HG03139 (cell line): ENCODE results near the gene NISCH.

Experiments used
- ATAC-seq: cut with Tn5 transposase; IDR thresholded peaks from one replicate; pipeline ENCODE4 v1.9.1; 2021; ENCODE audit not compliant: unreplicated experiment

NISCH gene

DNA sequence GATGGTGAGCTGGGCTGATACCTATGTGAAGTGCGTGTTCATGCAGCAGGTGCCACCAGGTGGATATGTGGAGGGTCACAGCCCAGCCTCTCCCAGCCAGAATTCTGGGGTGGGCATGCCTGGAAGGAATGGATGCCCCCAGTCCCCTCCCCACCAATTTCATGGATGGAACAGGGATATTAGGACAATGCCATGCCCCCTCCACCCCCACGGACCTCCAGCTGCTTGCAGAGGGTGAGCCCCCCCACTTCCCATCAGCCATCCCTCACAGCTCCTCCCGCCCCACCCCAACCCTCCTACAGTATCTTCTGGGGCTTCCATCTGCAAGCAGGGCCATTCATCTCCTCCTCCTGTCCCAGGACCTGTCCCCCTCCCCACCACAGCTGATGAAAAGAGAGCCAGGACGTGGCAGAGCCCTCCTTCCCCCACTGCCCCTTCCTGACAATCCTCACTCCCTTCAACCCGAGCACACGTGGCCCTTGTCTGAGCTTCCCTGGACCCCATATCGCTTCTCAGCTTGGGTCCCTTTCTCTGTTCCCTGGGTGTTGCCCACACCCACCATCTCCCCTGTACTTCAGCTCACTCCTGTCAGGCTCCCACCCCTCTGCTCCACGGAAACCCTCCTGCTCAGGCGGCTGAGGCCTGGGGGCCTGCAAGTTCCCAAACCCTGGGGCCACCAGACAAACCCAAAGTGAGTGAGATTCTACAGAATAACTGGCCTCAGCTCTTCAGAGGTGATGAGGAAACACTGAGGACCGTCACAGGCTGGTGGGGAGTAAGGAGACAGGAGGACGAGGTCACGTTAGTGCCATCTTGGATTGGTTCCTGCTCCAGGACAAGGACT lies 7.7 kb upstream of the NISCH start:
- ATAC-seq, result no peak

DNA sequence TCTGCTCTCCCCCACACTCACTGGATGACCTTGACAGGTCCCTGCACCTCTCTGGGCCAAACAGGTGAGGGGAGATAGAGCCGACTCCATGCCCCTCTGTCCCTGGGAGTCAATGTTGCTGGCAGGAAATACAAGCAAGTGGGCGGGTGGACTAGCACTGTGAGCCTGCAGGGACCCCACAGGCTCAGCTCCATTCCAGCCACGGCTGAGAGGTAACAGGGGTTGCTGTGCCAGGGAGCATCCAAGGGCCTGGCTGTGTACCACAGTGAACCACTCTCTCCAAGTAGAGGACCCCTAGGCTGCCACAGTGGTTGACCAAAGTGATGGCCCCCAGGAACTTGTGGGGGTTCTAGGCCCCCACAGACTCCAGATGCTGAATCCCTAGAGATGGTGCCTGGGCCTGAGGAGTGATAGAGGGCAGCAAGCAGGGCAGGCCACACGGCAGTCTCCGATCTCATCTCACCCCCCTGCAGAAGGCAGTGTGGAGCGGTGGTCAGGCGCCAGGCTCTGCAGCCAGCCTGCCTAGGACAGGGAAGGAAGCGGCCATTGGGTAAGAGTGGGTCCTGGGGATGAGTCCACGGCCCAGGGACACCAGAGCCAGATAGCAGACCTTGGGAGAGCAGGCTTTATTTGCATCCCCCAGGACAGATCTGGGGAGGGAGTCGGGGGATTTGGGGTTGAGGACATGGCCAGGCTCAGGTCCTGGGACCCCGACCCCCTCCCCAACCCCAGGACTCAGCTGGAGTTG lies 4.7 kb upstream of the NISCH start:
- no peak for ATAC-seq

DNA sequence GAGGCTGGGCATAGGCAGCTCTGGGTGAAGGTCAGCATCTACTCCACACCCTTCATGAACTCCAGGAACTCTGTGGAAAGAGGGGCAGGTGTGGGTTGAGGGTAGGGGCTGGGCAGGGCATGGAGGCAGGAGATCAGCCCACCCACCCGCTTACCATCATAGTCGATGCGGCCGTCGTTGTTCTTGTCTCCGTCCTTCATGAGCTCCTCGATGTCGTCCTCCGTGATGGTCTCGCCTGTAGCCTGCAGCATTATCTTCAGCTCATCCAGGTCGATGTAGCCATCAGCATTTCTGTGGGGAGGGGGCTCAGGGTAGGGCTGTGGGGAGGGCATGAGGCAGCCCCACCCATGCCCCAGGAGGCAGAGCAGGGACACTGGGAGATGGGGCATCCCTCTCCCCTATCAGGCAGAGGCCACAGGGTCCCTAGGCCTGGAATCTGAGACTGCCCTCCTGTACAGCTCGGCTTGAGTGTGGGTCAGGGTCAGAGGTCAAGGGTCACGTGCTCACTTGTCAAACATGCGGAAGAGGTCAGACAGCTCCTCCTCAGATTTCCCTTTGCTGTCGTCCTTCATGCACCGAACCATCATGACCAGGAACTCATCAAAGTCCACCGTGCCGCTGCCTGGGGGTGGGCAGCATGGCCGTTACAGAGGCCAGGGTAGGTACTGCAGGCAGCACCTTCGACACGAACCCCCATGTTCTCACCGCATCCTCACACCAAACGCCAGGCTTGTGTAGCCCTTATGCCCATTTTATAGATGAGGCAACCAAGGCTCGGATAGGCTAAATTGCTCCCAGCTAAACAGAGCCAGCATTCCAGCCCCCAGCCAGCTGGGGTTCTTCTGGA lies 3.9 kb upstream of the NISCH start:
- no peak for ATAC-seq

DNA sequence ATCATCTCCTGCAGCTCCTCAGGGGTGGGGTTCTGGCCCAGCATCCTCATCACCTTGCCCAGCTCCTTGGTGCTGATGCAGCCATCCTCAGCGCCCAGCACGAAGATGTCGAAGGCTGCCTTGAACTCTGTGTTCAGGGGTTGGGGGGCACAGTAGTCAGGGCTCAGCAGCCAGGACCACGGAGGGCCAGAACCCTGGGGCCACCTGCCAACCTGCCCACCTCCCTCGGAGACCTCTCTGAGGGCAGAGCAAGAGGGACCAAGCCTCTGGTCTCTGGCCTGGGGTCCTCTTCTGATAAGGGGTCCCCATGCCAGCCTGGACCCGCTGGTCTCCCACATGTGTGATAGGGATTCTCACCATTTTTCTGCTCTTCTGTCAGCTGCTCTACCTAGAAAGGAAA lies 3.3 kb upstream of the NISCH start:
- no peak for ATAC-seq

DNA sequence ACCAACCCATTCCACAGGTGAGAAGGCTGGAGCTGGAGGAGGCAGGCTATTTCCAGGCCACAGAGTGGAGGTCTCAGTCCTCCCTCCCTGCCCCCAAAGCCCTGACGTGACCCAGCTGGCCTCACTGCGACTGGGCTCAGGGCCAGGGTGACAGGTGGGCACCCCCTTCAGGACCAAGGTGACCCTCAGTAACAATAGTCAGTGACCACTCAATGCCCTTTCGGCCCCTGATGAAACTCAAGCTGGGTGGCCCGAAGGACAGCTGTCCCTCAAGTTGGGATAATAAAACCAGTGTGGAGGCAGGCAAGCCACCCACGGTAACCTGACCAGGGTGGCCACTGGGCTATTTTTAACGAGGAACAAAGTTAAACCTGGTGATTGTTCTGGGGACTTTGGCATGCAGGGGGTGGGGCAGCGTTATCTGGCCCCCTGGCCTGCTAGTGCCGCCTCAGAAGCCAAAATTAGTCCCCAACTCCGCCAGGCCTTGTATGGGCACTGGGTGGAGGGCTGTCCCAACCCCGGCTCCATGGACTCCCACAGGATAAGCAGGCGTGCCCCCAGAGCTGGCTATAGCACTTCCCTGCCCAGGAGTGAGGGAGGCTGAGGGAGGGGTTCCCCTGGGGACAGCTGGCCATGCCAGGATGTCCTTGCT lies 2.7 kb upstream of the NISCH start:
- no peak for ATAC-seq

DNA sequence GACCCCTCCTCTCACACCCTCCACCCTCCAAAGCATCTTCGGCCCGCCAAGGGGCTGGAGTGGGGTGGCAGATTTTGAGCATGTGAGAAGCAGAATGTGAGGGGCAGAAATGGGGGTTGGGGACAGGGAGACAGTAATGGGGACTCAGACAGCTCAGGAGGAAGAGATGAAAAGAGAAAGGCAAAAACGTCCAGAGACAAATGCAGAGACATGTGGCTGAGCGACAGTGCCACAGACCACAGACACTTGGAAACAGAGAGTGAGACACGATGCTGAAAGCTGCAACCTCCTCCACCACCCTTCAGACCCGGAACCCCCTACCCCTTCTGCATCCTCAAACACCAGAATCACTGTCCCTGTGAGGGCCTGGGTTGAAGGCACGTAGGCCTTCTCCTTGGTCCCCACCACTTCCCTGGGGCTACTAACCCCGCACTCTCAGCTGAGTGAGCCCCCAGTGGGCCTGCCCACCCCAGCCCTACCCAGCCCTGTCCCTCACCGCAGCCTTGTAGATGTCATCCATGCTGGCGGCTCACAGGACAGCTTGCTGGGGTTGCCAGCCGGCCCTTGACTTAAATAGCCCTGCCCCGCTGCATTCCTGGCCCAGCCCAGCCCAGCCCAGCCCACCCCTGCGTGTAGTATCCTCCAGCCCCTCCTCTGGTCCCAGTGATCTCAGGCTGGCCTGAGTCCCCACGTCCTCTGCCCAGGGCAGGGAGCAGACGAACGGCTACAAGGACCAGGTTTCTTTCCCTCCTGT lies 1.7 kb upstream of the NISCH start, which contains the start of gene TNNC1:
Gene TNNC1, minus strand, starts transcription at position 546 of the 754 bp plus-strand sequence. Its CDS starts 26 bp downstream, at position 520.
- ATAC-seq, result no peak

DNA sequence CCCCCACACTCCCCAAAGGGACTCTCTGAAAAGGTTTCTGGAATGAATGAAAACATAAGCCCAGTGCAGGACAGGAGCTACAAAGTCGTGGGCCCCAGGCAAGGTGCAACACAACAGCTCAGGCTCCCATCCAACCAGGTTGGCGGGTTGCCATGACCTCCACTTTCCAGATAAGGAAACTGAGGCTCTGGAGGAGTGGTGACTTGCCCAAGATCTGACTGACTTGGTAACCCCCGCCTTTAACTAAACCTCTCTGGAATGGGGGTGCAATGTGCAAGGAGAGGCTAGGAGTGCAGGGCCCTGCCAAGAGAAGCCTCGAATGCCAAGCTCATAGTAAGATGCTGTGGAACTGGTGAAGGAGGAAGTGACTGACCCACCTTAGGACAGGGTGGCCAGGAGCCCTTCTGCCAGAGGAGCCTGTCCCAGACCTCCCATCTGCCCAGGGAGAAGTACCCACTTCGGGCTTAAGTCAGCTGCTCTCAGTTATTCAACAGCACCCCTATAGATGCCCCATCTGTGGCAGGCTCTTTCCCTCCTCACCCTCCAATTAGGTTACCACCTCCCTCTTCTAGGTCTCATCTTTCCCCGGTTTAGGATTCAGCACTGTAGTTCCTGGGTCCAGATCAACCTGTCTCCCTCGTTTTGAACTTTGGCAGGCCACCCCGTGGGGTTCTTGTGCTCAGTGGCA lies 1.0 kb upstream of the NISCH start:
- no peak for ATAC-seq

DNA sequence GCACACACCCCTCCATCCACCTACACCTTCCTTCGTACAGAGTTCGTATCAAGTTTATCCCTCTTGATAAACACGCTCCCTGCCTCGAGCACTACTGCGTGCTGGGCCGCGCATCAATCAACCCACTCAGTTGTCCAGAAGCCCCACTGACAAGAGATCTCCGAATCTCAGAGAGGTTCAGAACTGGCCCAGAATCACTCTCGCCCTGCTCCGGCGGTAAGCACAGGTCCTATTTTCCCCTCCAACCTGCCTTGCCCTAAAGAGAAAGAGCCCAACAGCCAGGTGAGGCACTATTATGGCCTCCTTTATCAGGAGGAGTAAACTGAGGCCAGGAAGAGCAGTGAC lies 494 bp upstream of the NISCH start:
- no peak for ATAC-seq

DNA sequence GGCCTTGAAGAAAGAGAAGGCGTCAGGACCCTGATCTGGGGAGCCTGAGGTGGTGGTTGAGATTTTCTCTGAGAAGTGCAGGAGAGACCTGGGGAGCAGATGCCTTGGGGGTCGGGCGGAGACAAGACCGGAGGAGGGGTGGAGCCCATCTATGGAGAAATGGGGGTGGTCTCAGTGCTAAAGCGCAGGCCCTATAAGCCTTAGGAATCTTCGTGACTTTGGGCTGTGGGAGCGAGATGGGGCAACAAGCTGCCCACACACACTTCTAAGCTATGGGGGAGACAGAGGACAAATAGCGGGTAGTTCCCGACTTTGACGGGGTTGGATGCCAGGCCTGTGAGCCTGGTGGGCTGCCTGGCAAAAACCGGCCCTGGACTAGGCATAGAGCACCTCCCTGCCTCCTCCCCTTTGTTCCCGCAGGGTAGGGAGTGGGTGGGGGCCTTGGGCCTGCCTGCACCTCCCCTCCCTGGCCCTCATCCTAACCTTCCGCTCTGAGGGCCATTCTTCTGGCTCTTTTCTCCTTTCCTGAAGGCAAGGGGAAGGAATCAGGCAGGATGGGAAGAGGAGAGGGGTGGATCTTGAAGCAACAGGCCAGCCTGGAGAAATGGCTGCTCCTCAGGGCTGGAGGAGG lies 880 bp downstream of the NISCH start:
- no peak for ATAC-seq

DNA sequence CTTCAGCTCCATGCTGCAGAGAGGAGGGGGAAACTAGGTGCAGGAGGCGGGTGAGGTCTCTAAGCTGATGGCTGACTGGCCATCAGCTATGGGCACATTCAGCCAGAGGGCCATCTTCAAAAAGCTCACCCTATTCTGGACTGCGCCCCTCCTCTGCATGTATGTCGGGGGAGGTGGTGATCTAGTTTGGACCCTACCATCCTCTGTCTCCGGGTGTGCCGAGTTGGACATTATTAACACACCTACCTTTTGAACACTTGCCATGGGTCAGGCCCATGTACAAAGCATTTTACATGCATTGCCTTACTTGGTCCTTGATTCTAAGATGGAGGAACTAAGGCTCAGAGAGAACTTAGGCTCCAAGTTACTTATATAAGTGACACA lies 1.4 kb downstream of the NISCH start:
- no peak for ATAC-seq

DNA sequence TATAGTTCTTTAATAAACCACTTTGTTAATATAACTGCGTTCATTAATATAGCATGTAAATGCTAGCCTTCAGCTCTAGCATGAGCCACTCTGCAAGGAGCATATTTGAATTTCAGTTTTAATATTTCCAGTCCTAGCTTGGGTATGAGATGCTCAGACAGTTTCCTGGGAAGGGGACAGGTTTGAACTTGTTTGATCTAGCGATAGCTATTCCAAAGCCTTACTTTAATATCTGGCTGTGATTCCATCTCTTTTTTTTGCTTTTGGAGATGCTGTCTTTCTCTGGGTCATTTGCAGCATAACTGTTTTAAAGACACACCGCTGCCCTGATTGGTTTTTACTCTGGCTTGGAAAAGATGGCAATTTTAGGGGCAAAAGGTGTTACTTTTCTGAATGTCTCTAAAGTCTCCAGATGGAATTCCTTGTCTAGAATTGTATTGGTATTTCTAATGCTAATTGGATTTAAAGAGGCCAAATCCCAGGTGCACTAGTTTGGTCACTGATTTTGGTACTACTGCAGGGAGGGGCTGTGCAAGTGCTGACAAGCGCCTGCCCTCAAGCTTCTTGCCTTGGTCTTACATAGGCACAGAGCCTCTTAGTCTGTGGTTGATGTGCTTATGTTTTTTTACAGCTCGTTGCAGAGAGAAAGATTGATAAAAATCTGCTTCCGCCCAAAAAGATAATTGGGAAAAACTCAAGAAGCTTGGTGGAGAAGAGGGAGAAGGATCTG lies 2.8 kb downstream of the NISCH start:
- no peak for ATAC-seq

DNA sequence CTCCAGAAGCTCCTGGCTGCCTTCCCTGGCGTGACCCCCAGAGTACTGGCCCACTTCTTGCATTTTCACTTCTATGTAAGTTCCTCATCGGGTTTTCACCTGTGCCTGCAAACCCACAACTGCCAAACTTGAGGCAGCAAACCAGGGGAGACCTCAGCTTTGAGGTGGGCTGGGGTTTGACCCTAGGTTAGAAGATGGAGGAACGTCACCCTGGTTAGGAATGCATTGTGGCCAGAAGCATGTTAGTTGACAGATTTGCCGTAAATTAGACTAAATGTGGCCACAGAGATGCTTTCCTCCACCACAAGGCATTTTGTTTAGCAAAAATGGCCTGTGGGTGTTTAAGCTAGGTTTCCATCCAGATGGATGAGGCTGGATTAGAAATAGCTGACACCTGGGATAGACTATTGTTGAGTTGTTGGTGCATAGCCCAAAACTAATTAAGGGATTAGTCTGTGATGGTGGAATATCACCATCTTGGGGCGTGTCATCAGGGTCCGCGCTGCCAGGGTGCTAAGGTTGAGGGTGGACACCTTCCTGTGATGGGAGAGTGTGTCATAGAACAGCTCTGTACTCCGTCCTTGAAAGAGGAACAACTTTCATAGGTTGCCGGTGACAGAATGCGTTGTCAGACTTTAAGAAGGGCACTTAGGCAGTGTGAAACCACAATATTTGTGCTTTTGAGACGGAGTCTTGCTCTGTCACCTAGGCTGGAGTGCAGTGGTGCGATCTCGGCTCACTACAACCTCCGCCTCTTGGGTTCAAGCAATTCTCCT lies 3.6 kb downstream of the NISCH start:
- ATAC-seq, result no peak

DNA sequence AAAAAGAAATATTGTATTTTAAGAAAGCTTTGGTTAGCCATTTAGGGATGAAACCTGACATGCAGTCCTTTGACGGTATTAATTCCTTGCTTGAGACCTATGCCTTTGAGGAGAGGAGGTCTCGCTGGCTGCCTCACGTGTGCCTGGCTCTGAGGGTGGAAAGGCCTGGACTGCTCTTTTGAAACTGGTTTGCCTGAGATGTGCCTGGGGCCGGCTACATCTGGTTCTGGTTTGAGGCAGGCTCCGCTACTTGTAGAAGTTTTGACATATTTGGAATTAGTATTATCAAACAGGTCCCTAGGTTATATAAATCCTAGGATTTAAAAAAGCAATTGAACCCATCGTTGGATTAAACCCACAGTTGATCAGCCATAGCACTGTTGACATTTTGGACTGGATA lies 6.5 kb downstream of the NISCH start:
- ATAC-seq, result no peak

DNA sequence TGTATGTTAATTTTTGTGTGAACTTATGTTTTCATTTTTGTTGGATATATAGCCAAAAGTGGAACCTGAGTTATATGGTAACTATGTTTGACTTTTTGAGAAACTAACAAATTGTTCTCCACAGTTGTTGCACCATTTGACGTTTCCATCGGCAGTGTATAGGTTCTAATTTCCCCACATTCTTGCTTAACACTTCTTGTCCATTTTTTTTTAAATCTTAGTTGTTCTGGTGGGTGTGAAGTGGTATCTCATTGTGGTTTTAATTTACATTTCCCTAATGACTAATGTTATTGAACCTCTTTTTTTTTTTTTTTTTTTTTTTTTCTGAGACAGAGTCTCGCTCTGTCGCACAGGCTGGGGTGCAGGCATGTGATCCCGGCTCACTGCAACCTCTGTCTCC lies 8.0 kb downstream of the NISCH start:
- no peak for ATAC-seq

DNA sequence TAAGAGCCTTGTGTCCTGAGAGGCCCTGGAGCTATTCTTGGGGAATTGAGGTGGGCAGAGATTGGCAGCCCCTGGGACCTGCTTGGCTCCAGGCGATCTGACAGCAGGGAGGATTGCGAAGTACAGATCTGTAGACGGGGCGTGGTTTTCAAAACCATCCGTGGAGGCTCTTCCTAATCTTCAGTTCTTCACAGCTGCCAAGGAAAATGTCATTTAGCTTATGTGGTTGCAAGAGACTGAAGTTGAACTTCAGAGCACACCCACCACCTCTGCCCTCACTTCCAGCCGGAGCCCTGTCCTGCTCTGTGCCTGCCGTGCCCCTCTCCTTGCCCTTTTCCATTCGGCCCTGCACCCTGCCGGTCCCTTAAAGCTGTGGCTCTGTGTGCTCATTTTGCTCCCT lies 12.9 kb downstream of the NISCH start:
- ATAC-seq, result no peak

DNA sequence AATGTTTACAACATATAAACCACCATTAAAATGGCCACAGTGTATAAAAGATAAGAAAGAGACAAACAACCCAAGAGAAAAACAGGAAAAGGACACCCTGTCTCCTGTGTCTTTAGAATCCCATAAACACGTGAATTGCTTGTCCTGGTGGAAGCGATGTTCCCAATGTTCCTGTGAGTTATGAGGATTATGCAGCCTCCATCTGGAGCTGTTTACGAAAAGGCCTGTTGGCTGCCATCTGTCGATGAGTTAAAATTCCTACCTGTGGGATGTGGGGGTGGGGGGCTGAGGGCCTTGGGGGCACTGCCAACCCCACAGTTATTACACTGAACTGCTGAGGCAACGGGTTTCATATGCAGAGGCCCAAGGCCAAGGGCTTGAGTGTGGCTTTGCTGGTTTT lies 13.6 kb downstream of the NISCH start:
- ATAC-seq, result no peak

DNA sequence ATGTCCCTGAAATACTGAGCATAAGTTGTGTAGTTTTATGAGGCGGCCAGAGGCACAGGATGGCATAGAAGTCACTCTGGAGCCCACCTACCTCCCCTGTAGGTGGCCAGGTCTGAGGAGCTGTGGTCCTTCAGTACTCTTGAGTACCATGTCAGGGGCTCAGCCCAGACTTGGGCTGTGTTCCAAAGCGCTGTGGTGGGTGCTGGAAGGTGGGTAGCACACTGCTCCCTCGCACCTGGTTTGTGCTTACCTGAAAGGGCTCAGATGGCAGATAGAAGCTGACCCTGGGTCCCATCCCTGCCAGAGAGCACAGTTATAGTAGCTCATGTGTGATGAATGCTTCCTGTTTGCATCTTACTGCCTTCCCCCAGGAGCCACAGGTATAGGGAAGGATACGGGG lies 15.5 kb downstream of the NISCH start:
- no peak for ATAC-seq
